IMR-90 (cell line): Measurements from ENCODE around the gene COG4. TPM values are rescaled to one million over a fixed set of nuclear protein-coding genes. Genes with fewer than 3 reads are reported as not detected.
A peak's percentile ranks its signal among the peaks of the same experiment; 100 is the strongest.

ENCODE experiments used
- ATAC-seq: fragments of 200-7000 bp; cut with Tn5 transposase; 2 replicates; pipeline ENCODE4 v1.9.1; 2020; ENCODE audit warnings: low read depth, mild to moderate bottlenecking, moderate library complexity
- BruUV-seq: library from RNA; stranded (reverse); fragments of 400-500 nt; replicated peaks from 2 replicates; lab custom pipeline; 2021; lab: Mats Ljungman, UMichigan
- CTCF ChIA-PET: fragments of 300-600 bp; formaldehyde crosslinking; extraction: SDS; loops from one replicate; lab custom pipeline; 2021; ENCODE audit warnings: antibody characterized with exemption; lab: Yijun Ruan, JAX
- POLR2A ChIA-PET: fragments of 300-600 bp; sonication (Branson Sonifier 250); formaldehyde crosslinking; loops from one replicate; lab custom pipeline; 2022; ENCODE audit warnings: antibody characterized with exemption; ENCODE audit not compliant: unreplicated experiment; lab: Charles Lee
- DNase-seq: peaks from one replicate; pipeline ENCODE4 v3.0.0; 2013
- H2AFZ ChIP-seq: replicated peaks from 2 replicates; pipeline ENCODE3; 2013; ENCODE audit warnings: low read length, mild to moderate bottlenecking; ENCODE audit not compliant: poor library complexity
- H2AK5ac ChIP-seq: 2 replicates; pipeline ENCODE4 v1.6.1; 2013; ENCODE audit warnings: low read depth, low read length, inconsistent platforms
- H2AK9ac ChIP-seq: replicated peaks from 2 replicates; pipeline ENCODE3; 2013; ENCODE audit warnings: mild to moderate bottlenecking, low read depth, low read length, moderate library complexity; ENCODE audit not compliant: poor library complexity
- H2BK120ac ChIP-seq: 2 replicates; pipeline ENCODE4 v1.6.1; 2013; ENCODE audit warnings: low read depth, low read length, inconsistent platforms
- H2BK15ac ChIP-seq: 3 replicates; pipeline ENCODE4 v1.6.1; 2013; ENCODE audit warnings: low read depth, low read length, inconsistent platforms
- H2BK20ac ChIP-seq: 2 replicates; pipeline ENCODE4 v1.6.1; 2013; ENCODE audit warnings: low read depth, mild to moderate bottlenecking, inconsistent platforms, low read length, moderate library complexity
- H2BK5ac ChIP-seq: 2 replicates; pipeline ENCODE4 v1.6.1; 2013; ENCODE audit warnings: mild to moderate bottlenecking, low read depth, low read length, inconsistent platforms; ENCODE audit not compliant: poor library complexity, severe bottlenecking
- H3K14ac ChIP-seq: replicated peaks from 2 replicates; pipeline ENCODE4 v1.6.1; 2013; ENCODE audit warnings: low read depth, low read length, inconsistent platforms
- H3K18ac ChIP-seq: 2 replicates; pipeline ENCODE4 v1.6.1; 2013; ENCODE audit warnings: low read depth, low read length, control low read depth
- H3K23ac ChIP-seq: 2 replicates; pipeline ENCODE4 v1.6.1; 2013; ENCODE audit warnings: low read depth, low read length, inconsistent platforms
- H3K27ac ChIP-seq: 2 replicates; pipeline ENCODE4 v1.5.1; 2013; ENCODE audit warnings: mild to moderate bottlenecking, control low read depth, low read length; ENCODE audit not compliant: insufficient read depth
- H3K27me3 ChIP-seq: 2 replicates; pipeline ENCODE4 v1.6.1; 2013; ENCODE audit warnings: low read length; ENCODE audit not compliant: control insufficient read depth, insufficient read depth
- H3K36me3 ChIP-seq: 2 replicates; pipeline ENCODE4 v1.6.1; 2013; ENCODE audit warnings: low read length, mixed read lengths; ENCODE audit not compliant: control insufficient read depth, insufficient read depth
- H3K4ac ChIP-seq: 2 replicates; pipeline ENCODE4 v1.6.1; 2013; ENCODE audit warnings: low read depth, low read length, inconsistent platforms
- H3K4me1 ChIP-seq: 2 replicates; pipeline ENCODE4 v1.6.1; 2013; ENCODE audit warnings: low read length, mixed read lengths; ENCODE audit not compliant: control insufficient read depth, insufficient read depth
- H3K4me2 ChIP-seq: 2 replicates; pipeline ENCODE4 v1.6.1; 2013; ENCODE audit warnings: low read depth, mild to moderate bottlenecking, control low read depth, low read length, moderate library complexity
- H3K4me3 ChIP-seq: 2 replicates; pipeline ENCODE4 v1.5.1; 2013; ENCODE audit warnings: low read depth, mild to moderate bottlenecking, control low read depth, low read length, moderate library complexity; ENCODE audit not compliant: insufficient read depth
- H3K56ac ChIP-seq: 2 replicates; pipeline ENCODE4 v1.6.1; 2013; ENCODE audit warnings: low read length, inconsistent platforms; ENCODE audit not compliant: insufficient read depth; ENCODE audit errors: extremely low read depth
- H3K79me1 ChIP-seq, 2 experiments: 2 replicates each; pipeline ENCODE4 v1.6.1; 2013; ENCODE audit warnings: low read length in 2 of 2, inconsistent platforms in 1 of 2, low read depth in 1 of 2
- H3K9ac ChIP-seq: 2 replicates; pipeline ENCODE4 v1.6.1; 2013; ENCODE audit warnings: low read depth, low read length, control low read depth
- H3K9me1 ChIP-seq: 2 replicates; pipeline ENCODE4 v1.6.1; 2013; ENCODE audit warnings: low read length, inconsistent platforms; ENCODE audit not compliant: insufficient read depth
- H3K9me3 ChIP-seq: 2 replicates; pipeline ENCODE4 v1.6.1; 2013; ENCODE audit warnings: low read length; ENCODE audit not compliant: control insufficient read depth, insufficient read depth
- H4K20me1 ChIP-seq: 2 replicates; pipeline ENCODE4 v1.6.1; 2013; ENCODE audit warnings: low read length, inconsistent platforms; ENCODE audit not compliant: insufficient read depth
- H4K5ac ChIP-seq: 2 replicates; pipeline ENCODE4 v1.6.1; 2013; ENCODE audit warnings: mild to moderate bottlenecking, low read depth, low read length, control low read depth
- H4K8ac ChIP-seq, 2 experiments: 2 replicates each; pipeline ENCODE4 v1.6.1; 2013; ENCODE audit warnings: low read depth in 2 of 2, low read length in 2 of 2, control low read depth in 1 of 2, inconsistent platforms in 1 of 2
- H4K91ac ChIP-seq: 2 replicates; pipeline ENCODE4 v1.6.1; 2013; ENCODE audit warnings: low read depth, low read length, inconsistent platforms; ENCODE audit not compliant: insufficient read depth
- CHD1 ChIP-seq: IDR thresholded peaks from 2 replicates; pipeline ENCODE4 v1.6.1; 2012; ENCODE audit warnings: low read depth, low read length, improper control_type of control experiment
- WGBS, 2 experiments: methylation state at CpG; one replicate each; pipeline versions ENCODE4 v1.1.5 to v1.1.7; 2013; ENCODE audit warnings: missing lambda C conversion rate in 2 of 2; ENCODE audit not compliant: insufficient read length in 1 of 2; ENCODE audit errors: extremely low coverage in 2 of 2; 5-methylcytosine and 5-hydroxymethylcytosine counted together
- dilution Hi-C: fragments of 300-500 bp; cut with HindIII; formaldehyde crosslinking; loops from one replicate; pipeline ENCODE4 v1.14.3; 2018; ENCODE audit warnings: low sequenced_read_pairs; ENCODE audit not compliant: unreplicated experiment
- in situ Hi-C: fragments of 300-500 bp; cut with MboI; formaldehyde crosslinking; loops from 3 replicates; pipeline ENCODE4 v1.14.3; 2019; ENCODE audit warnings: low sequenced_read_pairs, inconsistent platforms, mixed read lengths
- intact Hi-C: fragments of 100-400 bp; cut with micrococcal nuclease; formaldehyde crosslinking; loops from 2 replicates; pipeline ENCODE4 v1.10.0; 2022
- polyA plus RNA-seq, 3 experiments: library from polyadenylated mRNA; depleted of rRNA; stranded (reverse); fragments of >200 nt; gene quantifications; 2 replicates each; pipeline ENCODE4 v1.2.3, GENCODE V29; 2012; ENCODE audit warnings: low replicate concordance in 1 of 3
- total RNA-seq: library from RNA; depleted of rRNA; stranded (reverse); fragments of >200 nt; gene quantifications from 2 replicates; pipeline ENCODE4 v1.2.3, GENCODE V29; 2012
- TF ChIP-seq, protein P1 (sequence below): conservative IDR thresholded peaks from 2 replicates; pipeline ENCODE4 v1.5.1; 2012; ENCODE audit warnings: mild to moderate bottlenecking, low read depth, low read length, improper control_type of control experiment

The COG4 gene
- total and polyA plus RNA-seq, 2 of the 4 experiments (the other 2 are of a cell fraction): 47.5 to 96.1 TPM

DNA sequence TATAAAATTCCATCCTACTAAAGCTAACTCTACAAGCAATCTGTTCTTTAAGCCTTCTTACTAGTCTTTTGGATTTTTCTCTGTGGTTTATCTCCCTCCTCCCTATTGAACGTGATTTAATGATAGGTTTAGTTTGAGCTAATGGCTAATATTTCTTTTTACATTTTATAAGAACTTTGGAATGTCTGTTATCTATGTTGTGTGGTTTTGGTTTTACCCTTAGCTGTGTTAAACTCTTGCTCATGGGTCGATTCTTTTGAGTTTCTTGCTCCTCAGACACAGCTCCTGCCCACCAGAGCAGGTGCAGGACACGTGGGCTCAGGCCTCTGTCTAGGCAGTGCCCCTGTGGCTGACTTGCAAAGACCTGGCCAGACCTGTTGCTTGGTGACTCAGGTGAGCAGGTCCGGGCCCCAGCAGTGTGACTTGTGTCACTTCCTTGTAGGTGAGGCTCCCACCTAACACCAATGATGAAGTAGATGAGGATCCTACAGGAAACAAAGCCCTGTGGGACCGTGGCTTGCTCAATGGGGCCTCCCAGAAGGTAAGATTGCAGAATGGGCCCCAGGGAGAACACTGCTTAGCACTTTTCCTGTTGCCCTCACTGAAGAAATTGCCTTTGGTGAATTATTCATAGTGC is 45.4 kb upstream of the COG4 start:
- H2BK5ac ChIP-seq: no peak overlapping the region
- no peak overlapping the region for H2AK9ac ChIP-seq
- in situ Hi-C loops: no loop called here
- H3K23ac ChIP-seq: 0 out of 2 replicates have a peak overlapping the region, but pooled peaks have one; percentile 16
- H3K27ac ChIP-seq: no peak overlapping the region
- no peak overlapping the region for H3K4me2 ChIP-seq
- no peak overlapping the region for H3K4ac ChIP-seq
- H3K14ac ChIP-seq: no peak overlapping the region
- H2AFZ ChIP-seq: no peak overlapping the region
- POLR2A ChIA-PET: no interaction called here
- peaks cover 42% of the 10 kb centered on the region for H4K20me1 ChIP-seq
- no peaks in the 10 kb centered on the region for H3K9me3 ChIP-seq
- H3K4me1 ChIP-seq: peaks cover 15% of the 10 kb centered on the region
- ATAC-seq (no peak), DNase-seq (peak; percentile 55)
- H3K9ac ChIP-seq: no peak overlapping the region
- H4K8ac ChIP-seq: no peak overlapping the region
- dilution Hi-C loops: no loop called here
- H3K36me3 ChIP-seq: peaks cover 75% of the 10 kb centered on the region
- H3K9me1 ChIP-seq: peaks cover 19% of the 10 kb centered on the region
- no peak overlapping the region for H3K18ac ChIP-seq
- peaks cover 14 to 78% of the 10 kb centered on the region in 2 experiments for H3K79me1 ChIP-seq
- 80% methylated on average over 2 of the region's 5 CpGs; no CpG with 5 or more reads in 1 of the 2 experiments for WGBS, 2 experiments
- H3K56ac ChIP-seq: no peak overlapping the region
- no TSS peak for BruUV-seq
- no peak overlapping the region for H2BK15ac ChIP-seq
- TF ChIP-seq CHD1: no peak
- TF ChIP-seq, protein P1, sequence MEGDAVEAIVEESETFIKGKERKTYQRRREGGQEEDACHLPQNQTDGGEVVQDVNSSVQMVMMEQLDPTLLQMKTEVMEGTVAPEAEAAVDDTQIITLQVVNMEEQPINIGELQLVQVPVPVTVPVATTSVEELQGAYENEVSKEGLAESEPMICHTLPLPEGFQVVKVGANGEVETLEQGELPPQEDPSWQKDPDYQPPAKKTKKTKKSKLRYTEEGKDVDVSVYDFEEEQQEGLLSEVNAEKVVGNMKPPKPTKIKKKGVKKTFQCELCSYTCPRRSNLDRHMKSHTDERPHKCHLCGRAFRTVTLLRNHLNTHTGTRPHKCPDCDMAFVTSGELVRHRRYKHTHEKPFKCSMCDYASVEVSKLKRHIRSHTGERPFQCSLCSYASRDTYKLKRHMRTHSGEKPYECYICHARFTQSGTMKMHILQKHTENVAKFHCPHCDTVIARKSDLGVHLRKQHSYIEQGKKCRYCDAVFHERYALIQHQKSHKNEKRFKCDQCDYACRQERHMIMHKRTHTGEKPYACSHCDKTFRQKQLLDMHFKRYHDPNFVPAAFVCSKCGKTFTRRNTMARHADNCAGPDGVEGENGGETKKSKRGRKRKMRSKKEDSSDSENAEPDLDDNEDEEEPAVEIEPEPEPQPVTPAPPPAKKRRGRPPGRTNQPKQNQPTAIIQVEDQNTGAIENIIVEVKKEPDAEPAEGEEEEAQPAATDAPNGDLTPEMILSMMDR: no peak
- H2AK5ac ChIP-seq: no peak overlapping the region
- no peak overlapping the region for H2BK20ac ChIP-seq
- intact Hi-C loops: loop anchor here (2.0 kb wide), 1 partner anchor 30 kb away; no protein-coding TSS in a partner anchor
- no peaks in the 10 kb centered on the region for H3K27me3 ChIP-seq
- H4K91ac ChIP-seq: no peak overlapping the region
- CTCF ChIA-PET: no interaction called here
- no peak overlapping the region for H2BK120ac ChIP-seq
- H4K5ac ChIP-seq: no peak overlapping the region
- no peak overlapping the region for H3K4me3 ChIP-seq
